Liver (tissue), 3 donors: ENCODE measurements around the gene EPB41L2.

ENCODE experiments used
- CTCF ChIP-seq: fragments of 150-350 bp; IDR thresholded peaks from 2 replicates; pipeline ENCODE4 v1.5.1; 2017; ENCODE audit warnings: improper control_type of control experiment, low read depth, low read length; ENCODE audit not compliant: missing input control
- REST ChIP-seq: IDR thresholded peaks from 2 replicates; pipeline ENCODE4 v1.6.1; 2016; ENCODE audit warnings: antibody characterized with exemption, mild to moderate bottlenecking
- RXRA ChIP-seq, 2 donors: IDR thresholded peaks; 2 replicates each; pipeline ENCODE4 v1.6.1; 2017 to 2018; ENCODE audit warnings: antibody characterized with exemption in 2 of 2, mild to moderate bottlenecking in 1 of 2
- YY1 ChIP-seq: IDR thresholded peaks from 2 replicates; pipeline ENCODE4 v1.6.1; 2016; ENCODE audit warnings: antibody characterized with exemption, mild to moderate bottlenecking
- donor health status: healthy.
- donor health status: healthy.

- TF ChIP-seq YY1 (no peak), RXRA (IDR thresholded peaks at IDR 0.05) (no peak), REST (no peak), CTCF (no peak)
These were observed 65.8 kb downstream of the EPB41L2 start for GRCh38 chr6:130997061-130997753.
